GM12801 (cell line): ENCODE measurements around the gene SLC39A7.

Experiments
- TF ChIP-seq, protein P1 (sequence below): IDR thresholded peaks from one replicate; pipeline ENCODE4 v1.5.1; 2011; ENCODE audit warnings: control low read depth; ENCODE audit not compliant: insufficient read length; ENCODE audit errors: extremely low read depth

Gene SLC39A7

DNA sequence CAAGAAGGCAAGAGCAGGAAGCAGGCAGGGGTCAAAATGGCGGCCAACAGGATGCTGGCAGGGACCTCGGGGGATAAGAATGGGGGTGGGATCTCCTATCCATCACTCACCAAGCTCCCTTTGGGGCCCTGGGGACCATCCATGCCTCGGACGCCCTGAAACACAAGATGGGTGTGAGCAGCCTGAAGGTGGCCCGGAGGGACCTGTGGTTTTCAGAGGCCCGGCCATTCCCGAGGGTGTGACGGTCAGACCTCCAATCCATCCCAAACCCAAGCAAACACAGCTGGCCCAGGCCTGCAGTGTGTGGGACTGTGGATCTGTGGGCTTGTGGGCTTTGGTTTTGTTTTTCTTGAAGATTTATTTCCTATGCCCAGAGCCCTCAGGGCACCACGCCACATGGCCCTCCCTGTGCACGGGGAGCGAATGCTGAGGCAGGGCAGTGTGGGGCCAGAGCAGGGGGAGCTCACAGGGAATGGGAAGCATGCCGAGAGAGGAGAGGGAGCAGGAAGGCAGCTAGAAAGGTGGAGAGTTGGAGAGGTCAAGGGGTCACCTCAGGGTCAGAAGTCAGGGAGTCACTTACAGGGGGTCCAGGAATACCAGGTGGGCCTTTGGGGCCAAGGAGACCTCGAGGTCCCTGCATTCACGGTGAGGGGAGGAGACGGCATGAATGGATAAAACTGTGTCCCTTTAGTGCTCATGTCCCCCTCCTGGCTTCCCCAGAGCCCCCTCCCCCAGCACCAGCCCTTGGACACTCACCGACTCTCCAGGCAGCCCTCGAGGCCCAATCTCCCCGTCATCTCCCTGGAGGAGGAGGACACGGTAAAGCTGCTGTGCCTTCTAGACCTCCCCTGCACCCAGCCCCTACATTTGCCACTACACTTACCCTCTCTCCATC, 22.9 kb upstream of the SLC39A7 start:
- TF ChIP-seq, protein P1, sequence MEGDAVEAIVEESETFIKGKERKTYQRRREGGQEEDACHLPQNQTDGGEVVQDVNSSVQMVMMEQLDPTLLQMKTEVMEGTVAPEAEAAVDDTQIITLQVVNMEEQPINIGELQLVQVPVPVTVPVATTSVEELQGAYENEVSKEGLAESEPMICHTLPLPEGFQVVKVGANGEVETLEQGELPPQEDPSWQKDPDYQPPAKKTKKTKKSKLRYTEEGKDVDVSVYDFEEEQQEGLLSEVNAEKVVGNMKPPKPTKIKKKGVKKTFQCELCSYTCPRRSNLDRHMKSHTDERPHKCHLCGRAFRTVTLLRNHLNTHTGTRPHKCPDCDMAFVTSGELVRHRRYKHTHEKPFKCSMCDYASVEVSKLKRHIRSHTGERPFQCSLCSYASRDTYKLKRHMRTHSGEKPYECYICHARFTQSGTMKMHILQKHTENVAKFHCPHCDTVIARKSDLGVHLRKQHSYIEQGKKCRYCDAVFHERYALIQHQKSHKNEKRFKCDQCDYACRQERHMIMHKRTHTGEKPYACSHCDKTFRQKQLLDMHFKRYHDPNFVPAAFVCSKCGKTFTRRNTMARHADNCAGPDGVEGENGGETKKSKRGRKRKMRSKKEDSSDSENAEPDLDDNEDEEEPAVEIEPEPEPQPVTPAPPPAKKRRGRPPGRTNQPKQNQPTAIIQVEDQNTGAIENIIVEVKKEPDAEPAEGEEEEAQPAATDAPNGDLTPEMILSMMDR: no peak

DNA sequence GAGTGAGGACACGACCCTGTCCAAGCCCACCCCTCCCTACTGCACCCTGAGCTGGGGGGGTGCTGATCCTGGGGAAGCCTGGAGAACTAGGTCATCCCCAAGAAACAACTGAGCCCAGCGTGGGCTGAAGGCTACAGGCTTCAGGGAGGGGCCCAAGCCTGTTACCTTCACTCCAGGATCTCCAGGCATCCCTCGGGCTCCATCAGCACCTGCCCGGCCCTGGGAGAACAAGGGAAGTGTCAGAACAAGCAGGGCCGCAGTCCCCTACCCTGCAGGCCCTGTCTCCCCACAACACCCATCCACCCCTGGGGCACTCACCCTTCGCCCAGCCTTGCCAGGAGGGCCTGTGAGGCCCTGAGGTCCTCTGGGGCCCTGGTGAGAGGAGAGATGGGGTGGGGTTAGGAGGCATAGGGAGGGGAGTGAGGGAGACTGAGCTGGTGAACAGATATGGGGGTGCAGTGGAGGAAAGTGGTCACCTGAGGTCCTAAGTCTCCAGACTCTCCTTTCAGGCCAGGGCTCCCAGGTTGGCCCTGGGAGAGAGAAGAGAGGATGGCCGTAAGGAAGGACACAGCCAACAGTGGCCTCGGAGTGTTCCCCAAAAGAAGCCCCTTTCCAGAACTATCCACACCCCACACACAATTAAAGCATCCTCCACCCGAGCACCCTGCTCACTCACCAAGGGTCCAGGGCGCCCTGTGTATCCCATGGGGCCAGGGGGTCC, 21.8 kb upstream of the SLC39A7 start:
- TF ChIP-seq, protein P1: no peak

DNA sequence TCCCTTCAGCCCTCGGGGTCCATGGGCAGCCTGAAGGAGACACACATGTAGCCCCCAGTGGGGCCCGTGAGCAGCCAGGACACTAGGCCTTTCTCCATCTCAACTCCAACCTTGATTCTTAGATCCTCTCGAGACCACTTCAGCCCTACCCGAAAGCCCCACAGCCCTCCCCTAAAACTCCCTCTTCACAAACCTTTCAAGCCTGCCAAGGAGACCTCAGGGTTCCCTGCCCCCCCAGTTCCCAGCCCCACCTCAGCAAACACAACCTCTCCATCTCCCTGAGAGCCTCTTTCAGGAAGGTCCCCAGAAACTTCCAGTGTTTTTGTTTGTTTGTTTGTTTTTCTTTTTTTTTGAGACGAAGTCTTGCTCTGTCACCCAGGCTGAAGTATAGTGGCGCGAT, 19.5 kb upstream of the SLC39A7 start:
- TF ChIP-seq, protein P1: no peak

DNA sequence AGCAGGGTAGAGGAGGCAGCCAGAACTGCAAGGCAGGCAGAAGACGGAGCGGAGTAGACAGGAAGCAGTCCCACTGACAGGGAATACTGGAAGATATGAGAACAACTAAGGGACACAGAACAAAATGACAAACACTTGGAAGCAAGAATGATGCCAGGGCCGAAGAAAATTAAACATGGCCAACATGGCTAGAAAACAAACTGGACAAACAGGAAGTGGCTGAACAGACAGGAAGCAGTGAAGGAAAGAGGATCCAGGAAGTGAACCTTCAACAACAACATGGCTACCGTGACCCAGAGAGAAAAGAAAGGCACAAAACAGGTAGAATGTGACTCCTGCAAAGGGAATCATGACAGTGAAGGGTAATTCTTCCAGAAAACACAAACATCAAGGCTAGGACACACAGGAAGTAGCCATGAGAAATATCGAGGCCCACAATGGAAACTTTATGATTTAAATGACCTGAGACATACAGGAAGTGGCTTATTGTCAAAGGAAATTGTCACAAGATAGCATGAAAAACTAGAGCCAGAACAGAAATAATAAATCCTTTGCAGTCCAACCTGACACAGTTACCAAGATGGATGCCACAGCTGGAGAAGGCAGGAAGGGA, 17.5 kb upstream of the SLC39A7 start:
- TF ChIP-seq, protein P1: no peak

DNA sequence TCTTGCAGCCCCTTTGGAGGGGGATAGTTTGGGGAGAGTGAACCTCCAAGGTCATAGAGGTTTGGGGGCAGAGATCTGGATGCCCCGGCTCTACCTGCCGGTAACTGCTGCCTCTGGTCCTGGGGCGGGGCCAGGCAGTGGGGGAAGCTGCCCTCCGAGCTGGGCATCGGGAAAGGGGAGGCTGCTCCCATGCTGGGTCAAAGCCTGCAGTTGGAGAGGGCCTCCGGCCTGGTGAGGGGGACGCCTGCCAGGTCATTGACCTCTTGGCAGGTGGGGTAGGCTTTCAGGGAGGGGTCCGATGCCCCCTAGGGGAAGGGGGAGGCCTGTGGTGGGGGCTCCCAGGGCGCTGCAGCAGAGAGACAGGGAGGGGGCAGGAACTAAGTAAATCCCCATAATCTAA, 15.5 kb upstream of the SLC39A7 start:
- TF ChIP-seq, protein P1: no peak

DNA sequence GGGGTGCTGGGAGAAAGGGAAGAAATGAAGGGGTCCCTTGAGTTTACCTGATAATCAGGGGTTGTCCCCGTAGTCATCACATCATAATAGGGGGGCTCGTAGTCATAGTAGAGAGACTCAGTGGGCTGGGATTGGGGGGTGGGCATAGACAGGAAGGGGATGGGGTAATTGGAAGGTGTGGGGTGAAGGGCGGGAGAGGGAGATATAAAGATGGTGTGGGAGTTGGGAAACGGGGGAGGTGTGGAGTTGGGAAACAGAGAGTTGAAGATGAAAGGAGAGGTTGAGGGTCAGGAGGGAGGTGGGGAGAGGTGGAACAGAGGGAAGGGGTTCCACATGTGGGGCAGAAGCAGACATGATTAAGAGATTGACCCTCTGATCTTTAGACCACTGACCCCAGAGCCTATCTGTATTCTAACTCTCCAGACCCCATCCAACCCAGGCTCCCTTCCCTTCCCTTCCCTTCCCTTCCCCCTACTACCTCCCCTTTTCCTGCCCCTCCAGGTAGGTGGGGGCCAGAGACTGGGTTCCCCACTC, 14.9 kb upstream of the SLC39A7 start:
- TF ChIP-seq, protein P1: no peak

DNA sequence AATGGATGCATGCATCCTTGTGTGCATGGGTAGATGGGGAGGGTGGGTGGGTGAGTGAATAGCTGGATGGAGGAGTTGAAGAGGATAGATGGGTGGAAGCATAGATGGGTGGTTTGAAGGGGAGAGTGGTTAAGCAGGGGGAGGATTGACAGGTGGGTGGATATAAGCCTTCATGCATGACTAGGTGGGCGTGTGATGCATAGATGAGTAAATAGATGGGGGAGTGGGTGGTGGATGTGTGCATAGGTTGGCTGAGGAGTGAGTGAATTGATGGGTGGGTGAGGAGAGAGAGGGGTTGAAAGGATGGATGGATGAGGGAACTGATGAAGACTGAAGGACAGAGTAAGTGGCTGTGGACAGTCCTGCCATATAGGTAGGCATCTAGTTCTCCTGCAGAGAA, 12.9 kb upstream of the SLC39A7 start:
- TF ChIP-seq, protein P1: no peak
